OCI-LY1 (cell line): ENCODE data around the gene CEL.

Source experiments
- H2AFZ ChIP-seq: fragments of 200-600 bp; sonication (generic), shearing (Covaris generic); 2 replicates; pipeline ENCODE4 v1.6.0; 2014; ENCODE audit warnings: antibody characterized with exemption, mild to moderate bottlenecking, low read length
- H3F3A ChIP-seq: fragments of 200-600 bp; sonication (generic), shearing (Covaris generic); 2 replicates; pipeline ENCODE4 v1.6.0; 2014; ENCODE audit warnings: mild to moderate bottlenecking, antibody characterized with exemption, low read length, moderate library complexity; ENCODE audit not compliant: insufficient read depth
- H3K27ac ChIP-seq: fragments of 200-600 bp; sonication (generic); 2 replicates; pipeline ENCODE4 v1.5.1; 2014; ENCODE audit warnings: low read length, mixed run types, mild to moderate bottlenecking, low read depth; ENCODE audit not compliant: poor library complexity, severe bottlenecking
- H3K27me3 ChIP-seq: fragments of 200-600 bp; sonication (generic); 2 replicates; pipeline ENCODE4 v1.6.0; 2014; ENCODE audit warnings: antibody characterized with exemption, mild to moderate bottlenecking, low read length, moderate library complexity; ENCODE audit not compliant: insufficient read depth
- H3K36me3 ChIP-seq: fragments of 200-600 bp; sonication (generic); 2 replicates; pipeline ENCODE4 v1.6.1; 2014; ENCODE audit warnings: mild to moderate bottlenecking, antibody characterized with exemption, low read length, moderate library complexity, mixed read lengths; ENCODE audit not compliant: insufficient read depth
- H3K4me1 ChIP-seq: fragments of 200-600 bp; sonication (generic); 2 replicates; pipeline ENCODE4 v1.5.1; 2014; ENCODE audit warnings: mild to moderate bottlenecking, low read length, moderate library complexity; ENCODE audit not compliant: insufficient read depth, severe bottlenecking
- H3K4me2 ChIP-seq: fragments of 200-600 bp; sonication (generic), shearing (Covaris generic); 2 replicates; pipeline ENCODE4 v1.6.1; 2014; ENCODE audit warnings: low read length
- H3K4me3 ChIP-seq: fragments of 200-600 bp; sonication (generic); 2 replicates; pipeline ENCODE4 v1.5.1; 2014; ENCODE audit warnings: low read length, low read depth, mild to moderate bottlenecking, mixed read lengths; ENCODE audit not compliant: poor library complexity, severe bottlenecking
- H3K79me2 ChIP-seq: fragments of 200-600 bp; shearing (Covaris generic); 2 replicates; pipeline ENCODE4 v1.6.1; 2016; ENCODE audit warnings: mixed run types, low read length, mixed read lengths; ENCODE audit not compliant: insufficient read depth
- H3K9ac ChIP-seq: fragments of 200-600 bp; sonication (generic), shearing (Covaris generic); 2 replicates; pipeline ENCODE4 v1.6.1; 2014; ENCODE audit warnings: mild to moderate bottlenecking, low read length, mixed read lengths
- H3K9me2 ChIP-seq: fragments of 200-600 bp; sonication (generic), shearing (Covaris generic); 2 replicates; pipeline ENCODE4 v1.6.1; 2014; ENCODE audit warnings: low read depth, mild to moderate bottlenecking, low read length, mixed read lengths
- H3K9me3 ChIP-seq: fragments of 200-600 bp; shearing (Covaris generic); 2 replicates; pipeline ENCODE4 v1.6.1; 2014; ENCODE audit warnings: low read length, mixed read lengths
- H4K20me1 ChIP-seq: fragments of 200-600 bp; sonication (generic), shearing (Covaris generic); 2 replicates; pipeline ENCODE4 v1.6.0; 2016; ENCODE audit warnings: mild to moderate bottlenecking, low read length; ENCODE audit not compliant: insufficient read depth
- CTCF ChIP-seq: fragments of 200-600 bp; sonication (generic), shearing (Covaris generic); IDR thresholded peaks from 2 replicates; pipeline ENCODE4 v1.5.1; 2017; ENCODE audit warnings: mild to moderate bottlenecking, antibody characterized with exemption, low read length, moderate library complexity, mixed read lengths
- EZH2 ChIP-seq: fragments of 200-600 bp; sonication (generic), shearing (Covaris generic); IDR thresholded peaks from 2 replicates; pipeline ENCODE4 v1.8.0; 2017; ENCODE audit warnings: borderline replicate concordance, mixed run types, mild to moderate bottlenecking, antibody characterized with exemption, low read length, moderate library complexity, mixed read lengths

CEL gene

GRCh38 chr9:133103183-133103986 lies 41.6 kb downstream of the CEL start:
- Histone ChIP-seq H3K9me2 (no peaks in the 10 kb centered on the region), H4K20me1 (no peaks in the 10 kb centered on the region), H3F3A (no peaks in the 10 kb centered on the region), H3K27ac (no peak overlapping the region), H3K79me2 (no peaks in the 10 kb centered on the region), H3K4me3 (no peak overlapping the region), H3K9me3 (no peaks in the 10 kb centered on the region), H2AFZ (no peak overlapping the region), H3K4me2 (no peak overlapping the region), H3K4me1 (no peaks in the 10 kb centered on the region), H3K9ac (no peak overlapping the region), H3K36me3 (peaks cover 48% of the 10 kb centered on the region), H3K27me3 (no peaks in the 10 kb centered on the region)
- TF ChIP-seq EZH2 (no peak), CTCF (peak; percentile 94)

- no peak overlapping the region for H3K4me2 ChIP-seq
- TF ChIP-seq EZH2, result no peak
- TF ChIP-seq CTCF, result no peak
- H2AFZ ChIP-seq, result no peak overlapping the region
- no peaks in the 10 kb centered on the region for H4K20me1 ChIP-seq
- peaks cover 41% of the 10 kb centered on the region for H3K36me3 ChIP-seq
- H3K9me3 ChIP-seq, result no peaks in the 10 kb centered on the region
- no peak overlapping the region for H3K4me3 ChIP-seq
- H3K27ac ChIP-seq, result no peak overlapping the region
- no peaks in the 10 kb centered on the region for H3K79me2 ChIP-seq
- no peaks in the 10 kb centered on the region for H3K9me2 ChIP-seq
- no peak overlapping the region for H3K9ac ChIP-seq
- no peaks in the 10 kb centered on the region for H3K4me1 ChIP-seq
- H3F3A ChIP-seq, result no peaks in the 10 kb centered on the region
- no peaks in the 10 kb centered on the region for H3K27me3 ChIP-seq
Measured at GRCh38 chr9:133103987-133104505, 42.3 kb downstream of the CEL start.

- peaks cover 36% of the 10 kb centered on the region for H3K36me3 ChIP-seq
Measured at GRCh38 chr9:133104718-133105460, 43.1 kb downstream of the CEL start.

More at GRCh38 chr9:133104718-133105460, 43.1 kb downstream of the CEL start:
- Histone ChIP-seq H3K27ac (no peak overlapping the region), H3K9me3 (no peaks in the 10 kb centered on the region), H2AFZ (no peak overlapping the region), H3F3A (no peaks in the 10 kb centered on the region), H3K79me2 (no peaks in the 10 kb centered on the region), H3K4me1 (no peaks in the 10 kb centered on the region), H3K27me3 (no peaks in the 10 kb centered on the region), H4K20me1 (no peaks in the 10 kb centered on the region), H3K4me3 (no peak overlapping the region), H3K9me2 (no peaks in the 10 kb centered on the region), H3K9ac (no peak overlapping the region), H3K4me2 (no peak overlapping the region)
- TF ChIP-seq CTCF, result no peak
- no peak for TF ChIP-seq EZH2
